ENCODE results near the gene RBM43. TPM values are rescaled to one million over a fixed set of nuclear protein-coding genes. Genes with fewer than 3 reads are reported as not detected.
"Not testable (repeated sequence)": the region's sequence is repeated elsewhere in the genome, so short reads cannot be mapped to it uniquely, and the experiment has no call there.

Gene RBM43
- total and polyA plus RNA-seq, 2 experiments from 2014 or later = 0.62 to 4.6 TPM

DNA sequence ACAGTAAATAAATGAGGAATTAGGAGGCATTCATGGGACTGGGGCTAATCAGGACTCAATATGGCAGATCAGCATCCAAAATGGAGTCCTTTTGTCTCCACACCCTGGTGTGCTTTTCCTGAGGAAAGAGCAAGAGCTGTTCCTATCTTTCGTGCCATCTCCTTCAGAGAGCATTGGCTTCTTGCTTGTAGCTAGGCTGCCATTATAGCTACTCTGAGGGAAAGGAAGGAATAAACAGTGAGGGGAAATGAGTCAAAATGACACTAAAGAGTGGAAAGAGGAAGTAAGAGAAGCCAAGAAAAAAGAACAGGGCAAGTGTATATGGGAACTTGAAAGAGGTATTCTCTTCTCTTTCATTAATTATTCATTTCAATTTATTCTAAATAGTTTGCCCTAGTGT lies 36.2 kb upstream of the RBM43 start:
- Histone ChIP-seq H3K27ac (no peak overlapping the region), H2AFZ (no peak overlapping the region)

DNA sequence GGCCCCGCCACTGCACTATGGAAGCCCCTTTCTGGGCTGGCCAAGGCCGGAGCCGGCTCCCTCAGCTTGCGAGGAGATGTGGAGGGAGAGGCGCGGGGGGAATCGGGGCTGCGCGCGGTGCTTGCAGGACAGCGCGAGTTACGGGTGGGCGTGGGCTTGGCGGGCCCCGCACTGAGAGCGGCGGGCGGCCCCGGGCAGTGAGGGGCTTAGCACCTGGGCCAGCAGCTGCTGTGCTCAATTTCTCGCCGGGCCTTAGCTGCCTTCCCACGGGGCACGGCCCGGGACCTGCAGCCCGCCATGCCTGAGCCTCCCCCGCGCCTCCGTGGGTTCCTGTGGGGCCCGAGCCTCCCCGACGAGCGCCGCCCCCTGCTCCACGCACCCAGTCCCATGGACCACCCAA lies 34.3 kb upstream of the RBM43 start:
- not testable (repeated sequence) for H3K4me1 ChIP-seq (ENCODE audit: insufficient read depth); H4K20me1 ChIP-seq (ENCODE audit: insufficient read depth, poor library complexity, severe bottlenecking); H3K4me3 ChIP-seq; H3K27ac ChIP-seq; H3K4me2 ChIP-seq; H3K9me2 ChIP-seq (replicated peaks; ENCODE audit: insufficient read depth); H2AFZ ChIP-seq; H3K9me3 ChIP-seq (ENCODE audit: low read depth); H3K27me3 ChIP-seq; H3K79me2 ChIP-seq; H3K36me3 ChIP-seq (replicated peaks; ENCODE audit: insufficient read depth, low read depth); DNase-seq (ENCODE audit: low spot score)
- WGBS (ENCODE audit: low lambda C conversion rate, missing lambda C conversion rate) = 97% methylated on average over 26 of the region's 35 CpGs

More for the DNA sequence above, 36.2 kb upstream of the RBM43 start:
- TF ChIP-seq EZH2phosphoT487 (IDR thresholded peaks at IDR 0.05; ENCODE audit: low read depth, severe bottlenecking, unreplicated experiment) (no peak), EZH2 (IDR thresholded peaks at IDR 0.05; ENCODE audit: borderline replicate concordance) (no peak)
- TF ChIP-seq, protein P1, sequence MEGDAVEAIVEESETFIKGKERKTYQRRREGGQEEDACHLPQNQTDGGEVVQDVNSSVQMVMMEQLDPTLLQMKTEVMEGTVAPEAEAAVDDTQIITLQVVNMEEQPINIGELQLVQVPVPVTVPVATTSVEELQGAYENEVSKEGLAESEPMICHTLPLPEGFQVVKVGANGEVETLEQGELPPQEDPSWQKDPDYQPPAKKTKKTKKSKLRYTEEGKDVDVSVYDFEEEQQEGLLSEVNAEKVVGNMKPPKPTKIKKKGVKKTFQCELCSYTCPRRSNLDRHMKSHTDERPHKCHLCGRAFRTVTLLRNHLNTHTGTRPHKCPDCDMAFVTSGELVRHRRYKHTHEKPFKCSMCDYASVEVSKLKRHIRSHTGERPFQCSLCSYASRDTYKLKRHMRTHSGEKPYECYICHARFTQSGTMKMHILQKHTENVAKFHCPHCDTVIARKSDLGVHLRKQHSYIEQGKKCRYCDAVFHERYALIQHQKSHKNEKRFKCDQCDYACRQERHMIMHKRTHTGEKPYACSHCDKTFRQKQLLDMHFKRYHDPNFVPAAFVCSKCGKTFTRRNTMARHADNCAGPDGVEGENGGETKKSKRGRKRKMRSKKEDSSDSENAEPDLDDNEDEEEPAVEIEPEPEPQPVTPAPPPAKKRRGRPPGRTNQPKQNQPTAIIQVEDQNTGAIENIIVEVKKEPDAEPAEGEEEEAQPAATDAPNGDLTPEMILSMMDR (IDR thresholded peaks at IDR 0.05; ENCODE audit: poor library complexity) = no peak
- DNase-seq (ENCODE audit: low spot score) = no peak
- H3K79me2 ChIP-seq = no peaks in the 10 kb centered on the region
- H3K36me3 ChIP-seq (replicated peaks; ENCODE audit: insufficient read depth, low read depth) = no peaks in the 10 kb centered on the region
- H3K9me2 ChIP-seq (replicated peaks; ENCODE audit: insufficient read depth) = no peaks in the 10 kb centered on the region
- H4K20me1 ChIP-seq (ENCODE audit: insufficient read depth, poor library complexity, severe bottlenecking) = no peaks in the 10 kb centered on the region
- H3K4me3 ChIP-seq = no peak overlapping the region
- no peaks in the 10 kb centered on the region for H3K9me3 ChIP-seq (ENCODE audit: low read depth)
- H3K4me2 ChIP-seq = no peak overlapping the region
- H3K27me3 ChIP-seq = no peaks in the 10 kb centered on the region
- no peaks in the 10 kb centered on the region for H3K4me1 ChIP-seq (ENCODE audit: insufficient read depth)
- 38% methylated on average over 1 of the region's 1 CpG for WGBS (ENCODE audit: low lambda C conversion rate, missing lambda C conversion rate)

DNA sequence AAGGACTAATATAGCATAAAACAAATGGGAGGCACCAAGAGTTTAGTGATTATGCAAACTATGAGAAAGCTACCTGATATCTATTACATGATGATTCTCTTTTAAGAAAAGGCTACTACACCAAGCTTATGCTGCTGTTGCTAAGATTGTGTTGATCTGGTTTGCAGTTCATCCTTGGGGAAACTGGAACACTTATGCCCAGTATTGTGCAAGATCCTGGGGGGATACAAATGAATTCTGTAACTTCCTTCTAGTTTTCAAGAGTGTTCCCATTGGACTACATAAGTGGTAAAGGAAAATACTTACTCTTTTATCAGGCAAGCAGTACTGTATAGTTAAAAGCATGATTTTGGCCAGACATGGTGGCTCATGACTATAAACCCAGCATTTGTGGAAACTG lies 30.9 kb upstream of the RBM43 start:
- no peak overlapping the region for H3K27ac ChIP-seq
- TF ChIP-seq EZH2phosphoT487 (IDR thresholded peaks at IDR 0.05; ENCODE audit: low read depth, severe bottlenecking, unreplicated experiment) = no peak
- TF ChIP-seq EZH2 (IDR thresholded peaks at IDR 0.05; ENCODE audit: borderline replicate concordance) = no peak
- TF ChIP-seq, protein P1 (IDR thresholded peaks at IDR 0.05; ENCODE audit: poor library complexity) = no peak
- no peaks in the 10 kb centered on the region for H4K20me1 ChIP-seq (ENCODE audit: insufficient read depth, poor library complexity, severe bottlenecking)
- peaks cover 6% of the 10 kb centered on the region for H3K79me2 ChIP-seq
- no peaks in the 10 kb centered on the region for H3K36me3 ChIP-seq (replicated peaks; ENCODE audit: insufficient read depth, low read depth)
- H3K9me2 ChIP-seq (replicated peaks; ENCODE audit: insufficient read depth) = no peaks in the 10 kb centered on the region
- H3K4me2 ChIP-seq = no peak overlapping the region
- no peak for DNase-seq (ENCODE audit: low spot score)
- H3K27me3 ChIP-seq = no peaks in the 10 kb centered on the region
- H3K4me3 ChIP-seq = no peak overlapping the region
- H2AFZ ChIP-seq = no peak overlapping the region
- H3K9me3 ChIP-seq (ENCODE audit: low read depth) = no peaks in the 10 kb centered on the region
- H3K4me1 ChIP-seq (ENCODE audit: insufficient read depth) = peaks cover 3% of the 10 kb centered on the region

DNA sequence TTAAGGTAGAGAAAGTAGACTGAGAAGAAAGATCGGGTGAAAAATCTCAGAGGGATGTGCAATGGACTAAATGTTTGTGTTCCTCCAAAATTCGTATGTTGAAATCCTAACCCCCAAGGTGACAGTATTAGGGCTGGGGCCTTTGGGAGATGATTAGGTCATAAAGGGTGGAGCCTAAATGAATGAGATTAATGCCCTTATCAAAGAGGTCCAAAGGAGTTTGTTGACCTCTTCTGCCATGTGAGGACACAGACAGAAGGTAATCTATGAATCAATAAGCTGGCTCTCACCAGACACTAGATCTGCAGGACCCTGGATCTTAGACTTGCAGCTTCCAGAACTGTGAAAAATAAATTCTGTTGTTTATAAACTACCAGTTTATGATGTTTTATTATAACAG lies 30.5 kb upstream of the RBM43 start:
- Histone ChIP-seq H3K4me3 (no peak overlapping the region), H3K4me1 (ENCODE audit: insufficient read depth) (peaks cover 3% of the 10 kb centered on the region), H3K4me2 (no peak overlapping the region), H3K9me3 (ENCODE audit: low read depth) (no peaks in the 10 kb centered on the region), H3K36me3 (replicated peaks; ENCODE audit: insufficient read depth, low read depth) (no peaks in the 10 kb centered on the region), H2AFZ (no peak overlapping the region), H3K27ac (no peak overlapping the region), H3K9me2 (replicated peaks; ENCODE audit: insufficient read depth) (no peaks in the 10 kb centered on the region), H3K27me3 (no peaks in the 10 kb centered on the region), H3K79me2 (peaks cover 6% of the 10 kb centered on the region), H4K20me1 (ENCODE audit: insufficient read depth, poor library complexity, severe bottlenecking) (no peaks in the 10 kb centered on the region)
- no peak for DNase-seq (ENCODE audit: low spot score)
- no peak for TF ChIP-seq EZH2phosphoT487 (IDR thresholded peaks at IDR 0.05; ENCODE audit: low read depth, severe bottlenecking, unreplicated experiment)
- no peak for TF ChIP-seq EZH2 (IDR thresholded peaks at IDR 0.05; ENCODE audit: borderline replicate concordance)
- TF ChIP-seq, protein P1 (IDR thresholded peaks at IDR 0.05; ENCODE audit: poor library complexity) = no peak
- 74% methylated on average over 2 of the region's 2 CpGs for WGBS (ENCODE audit: low lambda C conversion rate, missing lambda C conversion rate)

Measured in hepatocyte (in vitro differentiated cells).